ENCODE data around the gene CLDN22.

The CLDN22 gene

GRCh38 chr4:183320211-183321059 is at the start of gene CLDN22:
CLDN22 (minus strand) TSS chr4:183320276; CDS start chr4:183320218, 58 bp downstream.
- DNase-seq (ENCODE audit: low spot score), result no peak

GRCh38 chr4:183369073-183369472 is 49.0 kb upstream of the CLDN22 start:
- DNase-seq (ENCODE audit: low spot score), result no peak

- DNase-seq (ENCODE audit: low spot score), result no peak
Observed at GRCh38 chr4:183366206-183366835, 46.2 kb upstream of the CLDN22 start.

GRCh38 chr4:183364025-183364424 is 43.9 kb upstream of the CLDN22 start:
- DNase-seq (ENCODE audit: low spot score), result no peak

- DNase-seq (ENCODE audit: low spot score), result no peak
Observed at GRCh38 chr4:183362916-183363542, 43.0 kb upstream of the CLDN22 start.

GRCh38 chr4:183362036-183362435 is 42.0 kb upstream of the CLDN22 start:
- no peak for DNase-seq (ENCODE audit: low spot score)

GRCh38 chr4:183360161-183360919 is 40.3 kb upstream of the CLDN22 start:
- no peak for DNase-seq (ENCODE audit: low spot score)

- no peak for DNase-seq (ENCODE audit: low spot score)
Observed at GRCh38 chr4:183358215-183358755, 38.2 kb upstream of the CLDN22 start.

GRCh38 chr4:183356931-183357675 is 37.0 kb upstream of the CLDN22 start:
- DNase-seq (ENCODE audit: low spot score), result no peak

- DNase-seq (ENCODE audit: low spot score), result no peak
Observed at GRCh38 chr4:183356173-183356830, 36.2 kb upstream of the CLDN22 start.

- no peak for DNase-seq (ENCODE audit: low spot score)
Observed at GRCh38 chr4:183355405-183355804, 35.3 kb upstream of the CLDN22 start.

GRCh38 chr4:183354219-183354618 is 34.1 kb upstream of the CLDN22 start:
- DNase-seq (ENCODE audit: low spot score), result no peak

- DNase-seq (ENCODE audit: low spot score), result no peak
Observed at GRCh38 chr4:183353557-183353956, 33.5 kb upstream of the CLDN22 start.

- DNase-seq (ENCODE audit: low spot score), result no peak
Observed at GRCh38 chr4:183352546-183352945, 32.5 kb upstream of the CLDN22 start.

GRCh38 chr4:183350317-183351071 is 30.4 kb upstream of the CLDN22 start:
- DNase-seq (ENCODE audit: low spot score), result no peak

- DNase-seq (ENCODE audit: low spot score), result no peak
Observed at GRCh38 chr4:183349673-183350072, 29.6 kb upstream of the CLDN22 start.

- no peak for DNase-seq (ENCODE audit: low spot score)
Observed at GRCh38 chr4:183348706-183349659, 28.9 kb upstream of the CLDN22 start.

GRCh38 chr4:183348136-183348535 is 28.1 kb upstream of the CLDN22 start:
- DNase-seq (ENCODE audit: low spot score), result no peak

- no peak for DNase-seq (ENCODE audit: low spot score)
Observed at GRCh38 chr4:183347566-183347965, 27.5 kb upstream of the CLDN22 start.

All from D341Med (cell line).